Right atrium auricular region (tissue), 2 donors: ENCODE results near the gene NT5C2. TPM values are rescaled to one million over a fixed set of nuclear protein-coding genes. Genes with fewer than 3 reads are reported as not detected.
"Not testable (repeated sequence)": the region's sequence is repeated elsewhere in the genome, so short reads cannot be mapped to it uniquely, and the experiment has no call there.

ENCODE experiments used
- DNase-seq: peaks from one replicate; pipeline ENCODE4 v3.0.0-alpha.2; 2019; ENCODE audit warnings: low spot score
- H3K27ac ChIP-seq, 2 donors: fragments of 200-600 bp; sonication (generic); 1 replicate in 1 of 2; 2 replicates in 1 of 2; pipeline ENCODE4 v1.5.1; 2016 to 2019
- H3K27me3 ChIP-seq, 2 donors: fragments of 200-600 bp; sonication (generic); one replicate each; pipeline versions ENCODE4 v1.5.1 to v1.6.0; 2017 to 2019
- H3K36me3 ChIP-seq: fragments of 200-600 bp; sonication (generic); one replicate; pipeline ENCODE4 v1.5.1; 2016
- H3K4me1 ChIP-seq, 2 donors: fragments of 200-600 bp; sonication (generic); one replicate each; pipeline versions ENCODE4 v1.5.1 to v1.6.0; 2017 to 2019
- H3K4me3 ChIP-seq, 2 donors: fragments of 200-600 bp; sonication (generic); 1 replicate in 1 of 2; 2 replicates in 1 of 2; pipeline ENCODE4 v1.5.1; 2017 to 2019; ENCODE audit warnings: mild to moderate bottlenecking in 1 of 2, moderate library complexity in 1 of 2
- H3K9me3 ChIP-seq, 2 donors: fragments of 200-600 bp; sonication (generic); one replicate each; pipeline ENCODE4 v1.5.1; 2019
- total RNA-seq, 2 donors: library from RNA; depleted of rRNA; stranded (reverse); fragments of >200 nt; gene quantifications; one replicate each; pipeline ENCODE4 v1.1.0, GENCODE V29; 2016
- TF ChIP-seq, protein P1 (sequence below), 2 donors: fragments of 200-600 bp; sonication (generic); IDR thresholded peaks; one replicate each; pipeline ENCODE4 v1.5.1; 2019; ENCODE audit warnings: antibody characterized with exemption in 2 of 2

The NT5C2 gene
- total RNA-seq, 2 donors from 2014 or later = 28.5 to 32.7 TPM

DNA sequence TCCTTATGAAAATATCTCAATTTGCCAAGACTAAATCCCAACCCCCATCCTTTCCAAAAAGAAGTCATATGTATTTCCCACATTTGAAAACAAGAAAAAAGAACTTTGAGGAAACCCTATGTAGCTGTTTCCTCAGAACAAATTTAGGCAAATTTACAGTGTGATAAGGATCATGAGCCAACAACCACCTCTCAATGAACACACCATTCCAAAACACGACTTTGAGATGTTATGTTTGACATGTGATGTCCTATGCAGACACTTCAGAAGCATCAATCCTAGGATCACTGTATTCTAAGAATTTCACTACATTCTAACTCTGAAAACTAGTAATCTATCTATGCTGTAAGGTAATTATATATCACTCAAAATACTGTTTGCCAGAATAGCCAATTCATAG lies 62.2 kb downstream of the NT5C2 start:
- TF ChIP-seq, protein P1, sequence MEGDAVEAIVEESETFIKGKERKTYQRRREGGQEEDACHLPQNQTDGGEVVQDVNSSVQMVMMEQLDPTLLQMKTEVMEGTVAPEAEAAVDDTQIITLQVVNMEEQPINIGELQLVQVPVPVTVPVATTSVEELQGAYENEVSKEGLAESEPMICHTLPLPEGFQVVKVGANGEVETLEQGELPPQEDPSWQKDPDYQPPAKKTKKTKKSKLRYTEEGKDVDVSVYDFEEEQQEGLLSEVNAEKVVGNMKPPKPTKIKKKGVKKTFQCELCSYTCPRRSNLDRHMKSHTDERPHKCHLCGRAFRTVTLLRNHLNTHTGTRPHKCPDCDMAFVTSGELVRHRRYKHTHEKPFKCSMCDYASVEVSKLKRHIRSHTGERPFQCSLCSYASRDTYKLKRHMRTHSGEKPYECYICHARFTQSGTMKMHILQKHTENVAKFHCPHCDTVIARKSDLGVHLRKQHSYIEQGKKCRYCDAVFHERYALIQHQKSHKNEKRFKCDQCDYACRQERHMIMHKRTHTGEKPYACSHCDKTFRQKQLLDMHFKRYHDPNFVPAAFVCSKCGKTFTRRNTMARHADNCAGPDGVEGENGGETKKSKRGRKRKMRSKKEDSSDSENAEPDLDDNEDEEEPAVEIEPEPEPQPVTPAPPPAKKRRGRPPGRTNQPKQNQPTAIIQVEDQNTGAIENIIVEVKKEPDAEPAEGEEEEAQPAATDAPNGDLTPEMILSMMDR (IDR thresholded peaks at IDR 0.05) = no peak
- no peak for DNase-seq
- Histone ChIP-seq H3K27me3 (no peaks in the 10 kb centered on the region), H3K36me3 (peaks cover 12% of the 10 kb centered on the region), H3K4me1 (peaks cover 0 to 2% of the 10 kb centered on the region in 2 donors), H3K27ac (no peak overlapping the region), H3K4me3 (no peak overlapping the region), H3K9me3 (no peaks in the 10 kb centered on the region)

DNA sequence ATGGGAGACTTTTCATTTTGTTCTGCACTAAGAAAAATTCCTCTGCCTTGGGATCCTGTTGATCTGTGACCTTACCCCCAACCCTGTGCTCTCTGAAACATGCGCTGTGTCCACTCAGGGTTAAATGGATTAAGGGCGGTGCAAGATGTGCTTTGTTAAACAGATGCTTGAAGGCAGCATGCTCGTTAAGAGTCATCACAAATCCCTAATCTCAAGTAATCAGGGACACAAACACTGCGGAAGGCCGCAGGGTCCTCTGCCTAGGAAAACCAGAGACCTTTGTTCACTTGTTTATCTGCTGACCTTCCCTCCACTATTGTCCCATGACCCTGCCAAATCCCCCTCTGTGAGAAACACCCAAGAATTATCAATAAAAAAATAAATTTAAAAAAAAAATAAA lies 62.9 kb downstream of the NT5C2 start:
- H3K27ac ChIP-seq, H3K4me3 ChIP-seq, DNase-seq, H3K27me3 ChIP-seq, H3K4me1 ChIP-seq, H3K9me3 ChIP-seq: not testable (repeated sequence)
- H3K36me3 ChIP-seq = peaks cover 10% of the 10 kb centered on the region

DNA sequence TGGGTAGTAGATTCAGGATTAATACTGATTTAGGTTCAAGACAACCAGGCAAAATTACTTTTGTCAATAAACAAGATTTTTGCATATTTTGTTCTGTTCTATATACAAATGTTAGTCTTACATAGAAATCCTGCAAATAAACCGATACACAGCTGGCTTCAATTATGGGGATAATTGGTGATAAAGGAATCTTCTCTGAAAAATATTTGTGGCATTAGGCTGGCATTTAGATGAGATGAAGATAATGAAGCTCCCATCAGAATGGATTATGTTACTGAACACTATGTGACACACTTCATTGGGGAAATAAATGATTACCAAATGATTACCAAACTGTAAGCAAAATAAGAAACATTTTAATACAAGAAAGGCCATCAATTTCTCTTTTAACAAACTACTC lies 65.8 kb downstream of the NT5C2 start:
- TF ChIP-seq, protein P1 (IDR thresholded peaks at IDR 0.05) = no peak
- H3K36me3 ChIP-seq = no peaks in the 10 kb centered on the region
- H3K27ac ChIP-seq = no peak overlapping the region
- peaks cover 0 to 32% of the 10 kb centered on the region in 2 donors for H3K4me1 ChIP-seq
- no peaks in the 10 kb centered on the region for H3K27me3 ChIP-seq
- H3K9me3 ChIP-seq = no peaks in the 10 kb centered on the region
- no peak overlapping the region for H3K4me3 ChIP-seq
- no peak for DNase-seq

GRCh38 chr10:103125323-103126267 lies 67.5 kb downstream of the NT5C2 start:
- Histone ChIP-seq H3K27me3 (no peaks in the 10 kb centered on the region), H3K9me3 (no peaks in the 10 kb centered on the region), H3K36me3 (no peaks in the 10 kb centered on the region), H3K27ac (no peak overlapping the region), H3K4me3 (no peak overlapping the region), H3K4me1 (peaks cover 0 to 46% of the 10 kb centered on the region in 2 donors)
- TF ChIP-seq, protein P1 (IDR thresholded peaks at IDR 0.05) = no peak
- DNase-seq = no peak

- Histone ChIP-seq H3K27ac (peak overlapping the region in 1 of 2 donors; percentile 29), H3K4me3 (no peak overlapping the region), H3K36me3 (no peaks in the 10 kb centered on the region), H3K27me3 (no peaks in the 10 kb centered on the region), H3K4me1 (peaks cover 0 to 54% of the 10 kb centered on the region in 2 donors), H3K9me3 (no peaks in the 10 kb centered on the region)
- no peak for DNase-seq
- TF ChIP-seq, protein P1 (IDR thresholded peaks at IDR 0.05) = no peak
These were observed 68.5 kb downstream of the NT5C2 start for GRCh38 chr10:103124420-103125096.
